Esophagus (tissue), 2 donors: Measurements from ENCODE around the gene DNAJB6. TPM values are rescaled to one million over a fixed set of nuclear protein-coding genes. Genes with fewer than 3 reads are reported as not detected.

Experiments
- H3K27ac ChIP-seq, 2 donors: one replicate each; pipeline ENCODE4 v1.5.1; 2013; ENCODE audit warnings: low read depth in 2 of 2, mild to moderate bottlenecking in 2 of 2, inconsistent platforms in 1 of 2, low read length in 1 of 2, moderate library complexity in 1 of 2
- H3K27me3 ChIP-seq, 2 donors: one replicate each; pipeline ENCODE4 v1.6.1; 2013; ENCODE audit warnings: low read length in 2 of 2, control low read depth in 1 of 2, mild to moderate bottlenecking in 1 of 2; ENCODE audit not compliant: insufficient read depth in 2 of 2, control insufficient read depth in 1 of 2
- H3K36me3 ChIP-seq, 2 donors: one replicate each; pipeline ENCODE4 v1.6.1; 2013; ENCODE audit warnings: low read length in 1 of 2; ENCODE audit not compliant: control insufficient read depth in 2 of 2, insufficient read depth in 2 of 2
- H3K4me1 ChIP-seq, 2 donors: one replicate each; pipeline ENCODE4 v1.6.1; 2013; ENCODE audit warnings: low read length in 1 of 2; ENCODE audit not compliant: control insufficient read depth in 2 of 2, insufficient read depth in 2 of 2
- H3K4me3 ChIP-seq, 2 donors: one replicate each; pipeline ENCODE4 v1.5.1; 2013; ENCODE audit warnings: low read length in 2 of 2, mild to moderate bottlenecking in 2 of 2, low read depth in 1 of 2, moderate library complexity in 1 of 2
- H3K9me3 ChIP-seq, 2 donors: one replicate each; pipeline ENCODE4 v1.6.1; 2013; ENCODE audit warnings: mild to moderate bottlenecking in 2 of 2, low read depth in 1 of 2, low read length in 1 of 2, moderate library complexity in 1 of 2; ENCODE audit not compliant: control insufficient read depth in 2 of 2, insufficient read depth in 1 of 2
- WGBS, 2 donors: extraction: QIAGEN DNeasy Blood & Tissue Kit; methylation state at CpG; one replicate each; pipeline ENCODE4 v1.1.7; 2013; 5-methylcytosine and 5-hydroxymethylcytosine counted together
- polyA plus RNA-seq, 2 donors: library from polyadenylated mRNA; stranded (reverse); fragments of 200-250 nt; gene quantifications; one replicate each; pipeline ENCODE4 v1.2.3, GENCODE V29; 2013
- donor health status: healthy with polysubstance abuse.
- donor health status: Bipolar disorder and iron deficiency.

Gene DNAJB6
- polyA plus RNA-seq: 100 to 1,000 TPM in 1 of 2 donors, 10 to 100 TPM in 1; 96.0 to 118 TPM

DNA sequence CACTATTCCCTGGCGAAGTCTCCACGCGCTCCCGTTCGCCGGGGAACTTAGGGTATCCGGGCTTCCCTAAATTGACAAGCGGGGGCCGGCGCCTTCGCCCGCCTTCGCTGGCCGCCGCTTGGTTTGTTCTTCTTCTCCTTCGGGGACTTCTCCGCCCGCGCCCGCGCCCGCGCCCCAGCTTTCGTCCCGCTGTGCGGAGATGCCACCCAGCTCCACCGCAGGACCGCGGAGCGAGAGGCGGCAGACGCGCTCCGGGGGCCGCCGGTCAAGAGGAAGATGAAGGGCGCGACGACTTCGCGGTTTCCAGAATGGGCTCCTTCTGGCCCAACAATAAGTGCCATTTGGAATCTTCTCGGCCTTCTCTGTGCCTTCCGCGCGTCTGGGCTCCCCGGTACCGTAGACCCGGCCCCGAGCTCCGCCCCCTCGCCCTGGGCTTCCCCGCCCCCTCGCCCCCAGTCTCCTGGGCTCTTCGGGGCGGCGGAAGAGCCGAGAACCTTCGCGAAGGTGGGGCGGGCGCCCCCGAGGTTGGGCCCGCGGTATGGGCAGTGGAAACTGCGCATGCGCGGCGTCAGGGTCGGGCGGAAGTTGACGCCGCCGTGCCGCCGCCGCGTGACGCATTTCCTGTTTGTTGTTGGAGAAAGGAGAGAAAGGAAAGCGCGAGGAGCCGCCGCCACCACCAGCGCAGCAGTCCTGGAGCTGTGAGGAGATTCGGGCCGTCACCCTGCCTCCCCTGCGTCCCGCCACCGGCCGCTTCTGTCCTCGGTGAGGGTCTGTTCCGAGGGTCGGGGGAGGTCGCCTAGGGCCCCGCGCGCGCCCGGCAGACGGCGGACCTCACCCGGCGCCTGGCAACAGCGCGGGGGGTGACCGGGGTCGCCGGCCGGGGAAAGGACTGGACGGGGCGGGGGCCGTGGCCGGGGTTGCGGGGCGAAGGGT is at the start of gene DNAJB6:
TSS of gene DNAJB6 (plus strand) at position 622 of the 933 bp plus-strand sequence. CDS start 21,569 bp downstream, outside the sequence.
- 1 to 3% methylated on average over 79 to 114 of the region's 114 CpGs for WGBS, 2 donors
- Histone ChIP-seq H3K27me3 (no peaks in the 10 kb centered on the region), H3K4me1 (peaks cover 0 to 2% of the 10 kb centered on the region in 2 donors), H3K9me3 (no peaks in the 10 kb centered on the region), H3K36me3 (no peaks in the 10 kb centered on the region), H3K4me3 (peak within 1 kb of the TSS; percentile 73 to 77), H3K27ac (peak within 1 kb of the TSS; percentile 97 to 99)

DNA sequence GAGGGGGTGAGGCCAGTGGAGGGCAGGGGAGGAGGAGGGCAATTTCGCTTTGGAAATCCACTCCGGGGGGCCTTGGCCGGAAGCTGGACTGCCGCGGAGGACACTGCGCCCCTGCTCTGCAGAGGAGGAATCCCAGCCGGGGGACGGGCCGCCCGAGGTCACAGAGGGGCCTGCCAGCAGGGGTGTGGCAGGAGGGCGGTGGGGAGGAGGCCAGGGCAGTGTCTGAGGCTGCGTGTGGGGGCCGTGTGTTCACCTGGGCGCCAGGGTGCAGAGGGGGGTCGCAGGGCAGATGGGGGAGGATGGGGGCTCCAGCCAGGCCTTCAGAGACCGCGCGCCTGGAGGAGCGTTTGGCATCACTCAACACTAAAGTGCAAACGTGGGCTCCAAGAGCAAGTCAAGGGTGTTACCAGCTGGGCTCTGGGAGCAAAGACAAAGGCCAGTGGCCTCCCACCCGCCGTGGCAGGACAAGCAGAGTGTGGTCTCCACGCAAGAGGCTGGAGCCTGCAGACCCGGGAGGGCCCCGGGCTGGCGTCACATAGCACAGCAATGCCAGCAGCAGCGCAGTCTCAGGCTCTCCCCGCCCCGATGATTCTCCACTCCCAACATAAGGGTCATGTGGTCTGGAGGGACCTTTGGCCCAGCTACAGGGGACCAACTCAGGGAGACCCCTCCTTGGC is 45.3 kb upstream of the DNAJB6 start:
- Histone ChIP-seq H3K4me1 (peaks cover 9 to 16% of the 10 kb centered on the region in 2 donors), H3K36me3 (no peaks in the 10 kb centered on the region), H3K4me3 (no peak overlapping the region), H3K27ac (peak overlapping the region; percentile 93 to 95), H3K27me3 (no peaks in the 10 kb centered on the region), H3K9me3 (no peaks in the 10 kb centered on the region)
- 83 to 87% methylated on average over 29 of the region's 29 CpGs for WGBS, 2 donors

DNA sequence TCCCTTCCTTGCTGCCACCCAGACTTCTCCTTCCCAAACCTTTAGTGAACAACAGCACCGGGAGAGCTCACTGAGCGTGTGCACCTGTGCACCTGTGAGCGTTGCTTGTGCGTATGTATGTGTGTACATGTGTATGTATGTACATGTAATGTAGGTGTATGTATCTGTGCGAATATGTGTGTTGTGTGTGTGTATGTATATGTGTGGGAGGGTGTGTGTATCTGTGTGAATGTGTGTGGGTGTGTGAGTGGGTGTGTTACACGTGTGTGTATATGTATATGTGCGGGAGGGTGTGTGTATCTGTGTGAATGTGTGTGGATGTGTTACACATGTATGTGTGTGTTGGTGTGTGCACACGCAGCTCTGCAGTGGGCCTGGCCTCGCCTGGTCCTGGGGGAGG is 44.5 kb upstream of the DNAJB6 start:
- Histone ChIP-seq H3K4me1 (peaks cover 9 to 14% of the 10 kb centered on the region in 2 donors), H3K36me3 (no peaks in the 10 kb centered on the region), H3K27me3 (no peaks in the 10 kb centered on the region), H3K4me3 (peak overlapping the region in 1 of 2 donors; percentile 23), H3K9me3 (no peaks in the 10 kb centered on the region), H3K27ac (peak overlapping the region; percentile 93 to 95)
- WGBS, 2 donors: 77 to 80% methylated on average over 9 of the region's 9 CpGs

DNA sequence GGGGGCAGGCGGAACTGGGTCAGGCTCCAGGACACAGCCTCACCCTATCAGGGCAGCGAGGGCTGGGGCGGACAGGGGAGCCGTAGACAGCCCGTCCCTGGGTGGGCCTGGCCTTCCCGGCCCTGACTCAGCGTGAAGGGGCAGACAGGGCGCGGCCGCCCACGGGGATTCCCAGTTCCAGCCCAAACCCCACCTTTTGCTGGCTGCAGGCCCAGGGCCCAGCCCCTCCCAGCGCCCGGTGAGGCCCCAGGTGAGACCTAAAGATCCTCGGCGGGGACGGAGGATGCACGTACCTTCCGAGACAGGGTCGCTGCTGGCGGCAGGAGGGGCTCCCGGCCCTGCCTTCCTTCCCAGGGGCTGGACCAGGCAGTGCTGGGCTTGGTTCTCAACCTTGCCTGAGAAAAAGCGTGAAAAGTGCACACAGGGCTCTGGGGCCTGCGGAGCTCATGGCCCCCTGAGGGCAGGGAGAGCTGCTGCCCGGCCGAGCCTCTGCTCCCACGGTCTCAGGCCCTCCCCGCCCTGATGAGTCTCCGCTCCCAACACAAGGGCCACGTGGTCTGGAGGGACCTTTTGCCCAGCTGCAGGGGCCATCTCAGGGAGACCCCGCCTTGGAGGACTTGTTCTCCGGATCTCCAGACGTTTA is 43.9 kb upstream of the DNAJB6 start:
- H3K4me3 ChIP-seq: peak overlapping the region; percentile 20 to 42
- peak overlapping the region; percentile 93 to 95 for H3K27ac ChIP-seq
- 42 to 47% methylated on average over 29 to 32 of the region's 32 CpGs for WGBS, 2 donors
- H3K27me3 ChIP-seq: no peaks in the 10 kb centered on the region
- H3K9me3 ChIP-seq: no peaks in the 10 kb centered on the region
- peaks cover 9 to 14% of the 10 kb centered on the region in 2 donors for H3K4me1 ChIP-seq
- no peaks in the 10 kb centered on the region for H3K36me3 ChIP-seq

DNA sequence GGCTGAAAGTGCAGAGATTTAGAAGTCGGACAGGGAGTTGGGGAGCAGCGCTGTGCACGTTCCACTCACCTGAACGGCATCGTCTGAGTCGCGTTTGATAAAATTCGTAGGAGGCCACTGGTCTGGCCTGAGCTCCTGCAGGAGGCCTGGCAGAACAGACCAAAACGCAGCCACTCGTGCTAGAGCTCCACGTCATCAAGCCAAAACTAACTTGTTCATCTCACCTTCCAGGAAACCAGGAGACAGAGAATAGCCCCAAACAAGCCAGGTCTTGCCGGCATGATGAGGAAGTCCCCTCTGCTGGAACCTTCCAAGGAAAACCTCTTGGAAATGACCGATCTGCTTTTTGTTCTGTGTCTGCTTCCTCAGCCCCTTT is 43.4 kb upstream of the DNAJB6 start:
- Histone ChIP-seq H3K4me3 (peak overlapping the region in 1 of 2 donors; percentile 42), H3K36me3 (no peaks in the 10 kb centered on the region), H3K9me3 (no peaks in the 10 kb centered on the region), H3K4me1 (peaks cover 9 to 14% of the 10 kb centered on the region in 2 donors), H3K27me3 (no peaks in the 10 kb centered on the region), H3K27ac (peak overlapping the region; percentile 93 to 95)
- 59 to 63% methylated on average over 13 of the region's 13 CpGs for WGBS, 2 donors

DNA sequence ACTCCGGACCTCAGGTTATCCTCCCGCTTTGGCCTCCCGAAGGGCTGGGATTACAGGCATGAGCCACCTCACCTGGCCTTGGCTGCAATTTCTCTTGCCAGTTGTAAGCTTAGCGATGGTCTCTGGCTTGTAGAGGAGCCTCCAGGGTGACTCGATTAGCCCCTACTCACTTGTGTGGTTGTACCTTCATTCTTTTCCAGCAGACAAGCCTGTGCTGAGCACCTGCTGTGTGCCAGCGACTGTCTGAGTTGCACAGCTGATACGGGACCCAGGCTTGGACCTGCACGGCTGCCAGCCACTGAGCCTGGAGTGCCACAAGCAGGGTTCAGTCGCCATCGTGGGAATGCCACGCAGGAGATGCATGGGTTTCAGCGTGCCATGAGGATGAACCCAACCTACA is 42.0 kb upstream of the DNAJB6 start:
- Histone ChIP-seq H3K4me3 (no peak overlapping the region), H3K36me3 (no peaks in the 10 kb centered on the region), H3K27me3 (no peaks in the 10 kb centered on the region), H3K4me1 (peaks cover 4 to 24% of the 10 kb centered on the region in 2 donors), H3K27ac (no peak overlapping the region), H3K9me3 (no peaks in the 10 kb centered on the region)
- 67 to 82% methylated on average over 12 of the region's 12 CpGs for WGBS, 2 donors

DNA sequence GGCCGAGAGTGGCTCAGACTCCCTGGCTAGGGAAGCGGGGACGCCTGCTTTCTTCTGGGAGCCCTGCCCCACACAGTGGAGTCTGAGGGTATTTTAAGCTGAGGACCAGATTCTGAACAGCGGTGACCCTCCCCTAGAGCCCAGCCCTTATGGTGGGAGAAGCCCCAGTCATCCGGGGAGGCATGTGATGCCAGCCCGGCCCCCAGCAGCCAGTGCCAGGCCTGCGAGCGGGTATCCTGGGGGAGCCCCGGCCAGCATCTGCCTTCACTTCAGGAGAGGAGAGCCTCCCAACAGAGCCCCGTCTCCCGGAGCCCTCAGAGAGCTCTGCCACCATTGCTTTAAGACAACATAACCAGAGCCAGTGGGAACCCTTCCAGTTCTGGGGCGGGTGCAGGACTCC is 41.5 kb upstream of the DNAJB6 start:
- Histone ChIP-seq H3K27ac (no peak overlapping the region), H3K4me3 (no peak overlapping the region), H3K9me3 (no peaks in the 10 kb centered on the region), H3K4me1 (peaks cover 2 to 26% of the 10 kb centered on the region in 2 donors), H3K27me3 (no peaks in the 10 kb centered on the region), H3K36me3 (no peaks in the 10 kb centered on the region)
- WGBS, 2 donors: 91 to 94% methylated on average over 11 to 12 of the region's 12 CpGs

DNA sequence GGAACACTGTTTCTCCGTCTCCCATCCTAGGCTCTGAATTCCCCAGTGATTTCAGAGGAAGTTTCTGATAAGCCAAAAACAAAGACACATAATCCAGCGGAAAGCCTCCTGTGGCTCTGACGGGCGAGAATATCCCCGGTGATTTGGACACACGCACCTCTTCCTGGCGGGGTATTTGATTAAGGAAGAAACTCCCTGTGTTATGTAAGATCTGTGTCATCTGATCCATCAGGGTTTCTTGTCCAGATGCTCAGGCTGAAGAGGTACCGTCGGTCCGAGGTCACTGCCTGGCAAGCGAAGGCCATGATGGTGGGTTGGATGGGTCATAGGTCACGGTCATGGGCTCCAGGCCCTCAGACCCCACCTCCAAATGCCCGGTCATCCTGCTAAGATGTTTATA is 39.6 kb upstream of the DNAJB6 start:
- no peak overlapping the region for H3K27ac ChIP-seq
- H3K4me3 ChIP-seq: no peak overlapping the region
- 56 to 58% methylated on average over 13 of the region's 13 CpGs for WGBS, 2 donors
- H3K27me3 ChIP-seq: no peaks in the 10 kb centered on the region
- H3K9me3 ChIP-seq: no peaks in the 10 kb centered on the region
- H3K4me1 ChIP-seq: peaks cover 0 to 26% of the 10 kb centered on the region in 2 donors
- no peaks in the 10 kb centered on the region for H3K36me3 ChIP-seq

DNA sequence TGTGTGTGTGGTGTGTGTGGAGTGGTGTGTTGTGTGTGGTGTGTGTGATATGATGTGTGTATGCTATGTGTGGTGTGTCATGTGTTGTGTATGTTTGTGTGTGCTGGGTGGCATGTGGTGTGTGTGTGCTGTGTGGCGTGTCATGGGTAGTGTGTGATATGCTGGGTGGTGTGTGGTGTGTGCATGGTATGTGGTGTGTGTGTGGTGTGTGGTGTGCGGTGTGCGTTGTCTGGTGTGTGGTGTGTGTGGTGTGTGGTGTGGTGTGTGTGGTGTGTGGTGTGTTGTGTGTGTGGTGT is 37.5 kb upstream of the DNAJB6 start:
- 93 to 96% methylated on average over 3 of the region's 3 CpGs for WGBS, 2 donors

More for the DNA sequence above, 37.5 kb upstream of the DNAJB6 start:
- Histone ChIP-seq H3K27ac (peak overlapping the region; percentile 72 to 85), H3K4me1 (peaks cover 0 to 18% of the 10 kb centered on the region in 2 donors), H3K27me3 (no peaks in the 10 kb centered on the region), H3K4me3 (no peak overlapping the region), H3K9me3 (no peaks in the 10 kb centered on the region), H3K36me3 (no peaks in the 10 kb centered on the region)
